ENCODE measurements around the gene P2RX1. TPM values are rescaled to one million over a fixed set of nuclear protein-coding genes. Genes with fewer than 3 reads are reported as not detected.

P2RX1 gene
- total RNA-seq, 4 donors from 2014 or later, result 0.25 to 2.6 (median 1.2) TPM

GRCh38 chr17:3903051-3903825 is 13.0 kb downstream of the P2RX1 start:
- Histone ChIP-seq H3K27me3 (no peaks in the 10 kb centered on the region), H3K4me3 (no peak overlapping the region), H3K9me3 (no peaks in the 10 kb centered on the region), H3K27ac (no peak overlapping the region), H3K4me1 (no peaks in the 10 kb centered on the region), H3K36me3 (no peaks in the 10 kb centered on the region)
- no peak for TF ChIP-seq POLR2AphosphoS5 (IDR thresholded peaks at IDR 0.05)
- TF ChIP-seq CTCF (IDR thresholded peaks at IDR 0.05), result no peak
- TF ChIP-seq POLR2A (IDR thresholded peaks at IDR 0.05), result no peak
- TF ChIP-seq EP300 (IDR thresholded peaks at IDR 0.05), result no peak
- DNase-seq (ENCODE audit: low spot score in 2 of 2), result no peak
- 91% methylated on average over 20 of the region's 25 CpGs for WGBS

GRCh38 chr17:3900646-3901045 is 15.6 kb downstream of the P2RX1 start:
- no peaks in the 10 kb centered on the region for H3K27me3 ChIP-seq
- no peaks in the 10 kb centered on the region for H3K9me3 ChIP-seq
- H3K27ac ChIP-seq, result no peak overlapping the region
- H3K4me1 ChIP-seq, result peaks cover 9% of the 10 kb centered on the region
- H3K4me3 ChIP-seq, result no peak overlapping the region
- WGBS, result 56% methylated on average over 6 of the region's 6 CpGs
- TF ChIP-seq POLR2AphosphoS5 (IDR thresholded peaks at IDR 0.05) (no peak), EP300 (IDR thresholded peaks at IDR 0.05) (no peak), CTCF (IDR thresholded peaks at IDR 0.05) (no peak), POLR2A (IDR thresholded peaks at IDR 0.05) (no peak)
- DNase-seq (ENCODE audit: low spot score in 2 of 2), result no peak
- no peaks in the 10 kb centered on the region for H3K36me3 ChIP-seq

GRCh38 chr17:3897731-3898130 is 18.5 kb downstream of the P2RX1 start:
- Histone ChIP-seq H3K36me3 (no peaks in the 10 kb centered on the region), H3K27ac (no peak overlapping the region), H3K27me3 (no peaks in the 10 kb centered on the region), H3K4me3 (no peak overlapping the region), H3K9me3 (no peaks in the 10 kb centered on the region), H3K4me1 (peaks cover 36% of the 10 kb centered on the region)
- no peak for DNase-seq (ENCODE audit: low spot score in 2 of 2)
- WGBS, result 100% methylated on average over 3 of the region's 12 CpGs
- TF ChIP-seq CTCF (IDR thresholded peaks at IDR 0.05) (no peak), EP300 (IDR thresholded peaks at IDR 0.05) (no peak), POLR2A (IDR thresholded peaks at IDR 0.05) (no peak), POLR2AphosphoS5 (IDR thresholded peaks at IDR 0.05) (no peak)

GRCh38 chr17:3896968-3897235 is 19.4 kb downstream of the P2RX1 start:
- no peak overlapping the region for H3K27ac ChIP-seq
- H3K27me3 ChIP-seq, result no peaks in the 10 kb centered on the region
- H3K36me3 ChIP-seq, result no peaks in the 10 kb centered on the region
- no peaks in the 10 kb centered on the region for H3K9me3 ChIP-seq
- H3K4me3 ChIP-seq, result no peak overlapping the region
- no peak for DNase-seq (ENCODE audit: low spot score in 2 of 2)
- TF ChIP-seq EP300 (IDR thresholded peaks at IDR 0.05) (no peak), POLR2AphosphoS5 (IDR thresholded peaks at IDR 0.05) (no peak)
- 86% methylated on average over 6 of the region's 6 CpGs for WGBS
- H3K4me1 ChIP-seq, result peaks cover 45% of the 10 kb centered on the region

GRCh38 chr17:3896108-3896967 is 19.9 kb downstream of the P2RX1 start:
- no peak overlapping the region for H3K4me3 ChIP-seq
- TF ChIP-seq POLR2A (IDR thresholded peaks at IDR 0.05) (no peak), EP300 (IDR thresholded peaks at IDR 0.05) (no peak), CTCF (IDR thresholded peaks at IDR 0.05) (no peak)
- WGBS, result 52% methylated on average over 5 of the region's 15 CpGs
- DNase-seq (ENCODE audit: low spot score in 2 of 2), result no peak
- no peak overlapping the region for H3K27ac ChIP-seq
- no peaks in the 10 kb centered on the region for H3K36me3 ChIP-seq
- H3K4me1 ChIP-seq, result peaks cover 50% of the 10 kb centered on the region
- no peaks in the 10 kb centered on the region for H3K9me3 ChIP-seq
- H3K27me3 ChIP-seq, result no peaks in the 10 kb centered on the region

All from suprapubic skin (tissue), 4 donors.